ENCODE measurements around the gene ATP9B.

DNA sequence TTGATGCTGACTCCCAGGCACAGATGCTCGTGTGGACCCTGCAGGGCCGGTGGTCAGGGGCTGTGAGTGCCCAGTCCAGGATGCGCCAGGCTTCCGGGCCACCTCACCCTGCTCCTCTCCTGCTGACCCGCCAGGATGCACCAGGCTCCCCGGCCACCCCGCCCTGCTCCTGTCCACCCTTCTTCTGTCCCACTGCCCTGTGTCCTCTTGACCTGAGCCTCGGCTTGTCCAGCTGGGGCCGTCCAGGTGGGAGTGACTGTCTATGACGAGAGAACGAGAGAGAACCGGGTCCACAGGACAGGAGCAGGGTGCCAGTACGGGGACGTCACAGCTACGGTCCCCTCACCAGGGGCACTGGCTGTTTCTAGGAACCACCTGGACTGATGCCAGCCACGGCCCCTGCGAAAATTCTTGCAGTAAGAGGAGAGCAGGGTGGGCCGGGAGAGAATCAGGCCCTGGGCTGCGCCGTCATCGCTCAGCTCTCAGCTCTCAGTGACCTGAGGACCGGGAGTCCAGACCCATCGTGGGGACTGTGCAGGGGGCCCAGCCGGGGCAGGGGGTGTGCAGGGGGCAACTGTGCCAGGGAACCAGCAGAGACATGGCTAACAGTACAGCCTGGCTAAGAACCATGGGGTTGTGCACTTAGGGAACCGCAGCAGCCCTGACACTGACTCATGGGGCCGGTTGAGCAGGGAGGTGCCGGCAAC is 313.6 kb downstream of the ATP9B start:
- TF ChIP-seq, protein P1, sequence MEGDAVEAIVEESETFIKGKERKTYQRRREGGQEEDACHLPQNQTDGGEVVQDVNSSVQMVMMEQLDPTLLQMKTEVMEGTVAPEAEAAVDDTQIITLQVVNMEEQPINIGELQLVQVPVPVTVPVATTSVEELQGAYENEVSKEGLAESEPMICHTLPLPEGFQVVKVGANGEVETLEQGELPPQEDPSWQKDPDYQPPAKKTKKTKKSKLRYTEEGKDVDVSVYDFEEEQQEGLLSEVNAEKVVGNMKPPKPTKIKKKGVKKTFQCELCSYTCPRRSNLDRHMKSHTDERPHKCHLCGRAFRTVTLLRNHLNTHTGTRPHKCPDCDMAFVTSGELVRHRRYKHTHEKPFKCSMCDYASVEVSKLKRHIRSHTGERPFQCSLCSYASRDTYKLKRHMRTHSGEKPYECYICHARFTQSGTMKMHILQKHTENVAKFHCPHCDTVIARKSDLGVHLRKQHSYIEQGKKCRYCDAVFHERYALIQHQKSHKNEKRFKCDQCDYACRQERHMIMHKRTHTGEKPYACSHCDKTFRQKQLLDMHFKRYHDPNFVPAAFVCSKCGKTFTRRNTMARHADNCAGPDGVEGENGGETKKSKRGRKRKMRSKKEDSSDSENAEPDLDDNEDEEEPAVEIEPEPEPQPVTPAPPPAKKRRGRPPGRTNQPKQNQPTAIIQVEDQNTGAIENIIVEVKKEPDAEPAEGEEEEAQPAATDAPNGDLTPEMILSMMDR (conservative IDR thresholded peaks at IDR 0.05): no peak
- no peak for TF ChIP-seq ZFX (IDR thresholded peaks at IDR 0.05)
